Measurements from ENCODE around the gene CNTNAP2. TPM values are rescaled to one million over a fixed set of nuclear protein-coding genes. Genes with fewer than 3 reads are reported as not detected.

The CNTNAP2 gene
- total RNA-seq, 1 donor from 2014 or later, result 2.8 TPM

DNA sequence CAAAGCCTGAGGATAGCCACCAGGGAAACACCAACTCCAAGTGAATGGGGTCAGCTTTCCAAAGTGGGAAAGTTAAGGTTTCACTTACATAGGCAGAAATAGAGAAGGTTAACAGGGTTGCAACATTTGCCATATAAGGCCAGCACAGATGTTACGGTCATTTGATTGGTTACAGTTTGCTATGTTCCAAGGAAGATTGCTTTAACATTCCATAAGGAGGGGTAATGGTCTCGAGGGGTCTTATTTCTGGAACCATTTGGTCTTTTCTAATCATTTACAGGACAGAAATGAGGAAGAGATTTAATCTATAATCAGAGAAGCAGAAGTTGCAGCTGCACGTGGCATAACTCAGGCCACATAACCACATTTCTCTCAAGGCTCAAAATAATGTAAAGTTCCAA lies 1794.6 kb downstream of the CNTNAP2 start:
- no peak for DNase-seq (ENCODE audit: low read depth in 2 of 2)

GRCh38 chr7:147912291-147912690 lies 1795.7 kb downstream of the CNTNAP2 start:
- DNase-seq (ENCODE audit: low read depth in 2 of 2), result no peak

- DNase-seq (ENCODE audit: low read depth in 2 of 2), result no peak
Observed at GRCh38 chr7:147912946-147913638, 1796.5 kb downstream of the CNTNAP2 start.

DNA sequence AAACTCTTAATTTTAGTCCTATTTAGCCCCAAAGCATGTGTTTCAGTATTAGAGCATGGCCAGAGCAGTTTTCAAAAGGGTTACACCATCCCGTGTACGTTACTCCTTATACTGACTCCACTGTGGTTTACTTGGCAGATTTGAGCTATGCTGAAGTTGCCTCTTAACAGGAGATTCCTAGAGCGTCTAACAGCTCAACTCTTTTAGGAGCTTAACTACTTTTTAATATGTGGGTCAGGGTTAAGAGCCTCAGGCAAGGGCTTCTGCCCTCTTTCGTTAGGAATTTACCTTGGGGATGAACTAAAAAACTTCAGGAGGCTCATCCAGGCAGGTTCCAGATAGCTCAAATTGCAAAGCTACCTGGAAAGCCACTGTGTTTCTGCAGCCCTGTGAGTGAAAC lies 1799.2 kb downstream of the CNTNAP2 start:
- no peak for DNase-seq (ENCODE audit: low read depth in 2 of 2)

DNA sequence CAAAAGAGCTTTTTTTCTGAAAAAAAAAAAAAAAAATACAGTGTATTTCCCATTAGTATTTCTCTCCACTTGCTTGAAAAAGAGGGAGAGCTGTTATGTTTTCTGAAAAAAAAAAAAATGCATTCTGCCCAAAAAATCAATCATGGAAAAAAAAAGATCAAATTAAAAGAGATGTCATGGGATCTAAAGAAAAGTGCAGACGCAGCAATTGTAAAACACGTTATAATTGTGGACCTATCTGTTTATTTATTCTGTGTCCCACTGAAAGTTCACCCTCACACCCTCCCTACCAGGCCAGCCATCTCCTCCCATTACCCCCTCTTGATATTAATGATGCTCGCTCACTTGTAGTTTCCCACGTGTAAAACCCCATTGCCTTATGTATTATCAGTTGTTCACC lies 1800.0 kb downstream of the CNTNAP2 start:
- DNase-seq (ENCODE audit: low read depth in 2 of 2), result no peak

DNA sequence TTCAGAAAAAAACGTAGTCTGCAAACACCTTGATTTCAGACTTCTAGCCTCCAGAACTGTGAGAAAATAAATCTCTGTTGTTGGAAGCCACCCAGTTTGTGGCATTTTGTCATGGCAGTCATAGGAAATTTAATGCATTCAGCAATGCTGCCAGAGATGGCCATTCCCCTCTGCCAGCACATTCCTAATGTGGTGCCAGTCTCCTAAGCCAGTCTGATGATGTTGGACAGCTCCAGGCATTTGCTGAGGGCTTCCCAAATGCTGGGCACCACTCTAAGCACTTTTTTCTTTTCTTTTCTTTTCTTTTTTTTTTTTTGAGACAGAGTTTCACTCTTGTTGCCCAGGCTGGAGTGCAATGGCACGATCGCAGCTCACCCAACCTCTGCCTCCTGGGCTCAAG lies 1807.2 kb downstream of the CNTNAP2 start:
- no peak for DNase-seq (ENCODE audit: low read depth in 2 of 2)

DNA sequence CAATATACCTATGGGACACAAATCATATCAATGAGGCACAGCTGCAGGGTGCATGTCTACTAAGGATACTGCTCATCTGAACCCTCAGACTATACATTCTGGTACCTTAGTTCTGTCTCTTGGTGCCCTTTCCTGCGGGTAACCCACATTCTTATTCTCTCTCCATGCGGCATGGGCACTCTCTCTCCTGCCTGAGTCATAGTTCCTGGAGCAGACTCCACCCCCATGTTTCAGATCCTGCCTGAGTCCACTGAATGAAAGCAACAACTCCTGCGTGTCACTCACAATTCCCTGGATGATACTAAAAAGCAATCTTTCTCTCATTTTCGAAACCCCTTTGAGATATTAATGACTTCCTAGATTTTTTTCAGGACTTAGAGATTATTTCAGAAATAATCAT lies 1820.8 kb downstream of the CNTNAP2 start:
- no peak for DNase-seq (ENCODE audit: low read depth in 2 of 2)

DNA sequence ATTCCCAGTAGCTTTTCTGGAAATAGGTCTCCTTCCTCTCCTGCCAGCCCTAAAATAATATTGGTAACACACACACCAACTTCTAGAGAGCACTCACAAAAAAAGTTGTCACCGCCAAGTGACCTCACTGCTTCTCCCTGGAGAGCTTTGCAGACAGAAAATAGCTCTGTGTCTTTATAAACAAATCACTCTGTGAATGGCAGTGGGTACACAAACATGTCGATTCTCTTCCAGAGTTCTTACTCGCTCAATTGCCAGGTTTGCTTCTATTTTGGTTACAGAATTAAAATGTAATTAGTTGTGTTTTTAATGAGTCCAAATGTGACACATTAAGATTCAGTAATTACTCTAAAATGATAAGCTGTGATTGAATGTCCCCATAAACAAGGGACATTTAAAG lies 1824.8 kb downstream of the CNTNAP2 start:
- DNase-seq (ENCODE audit: low read depth in 2 of 2), result no peak

DNA sequence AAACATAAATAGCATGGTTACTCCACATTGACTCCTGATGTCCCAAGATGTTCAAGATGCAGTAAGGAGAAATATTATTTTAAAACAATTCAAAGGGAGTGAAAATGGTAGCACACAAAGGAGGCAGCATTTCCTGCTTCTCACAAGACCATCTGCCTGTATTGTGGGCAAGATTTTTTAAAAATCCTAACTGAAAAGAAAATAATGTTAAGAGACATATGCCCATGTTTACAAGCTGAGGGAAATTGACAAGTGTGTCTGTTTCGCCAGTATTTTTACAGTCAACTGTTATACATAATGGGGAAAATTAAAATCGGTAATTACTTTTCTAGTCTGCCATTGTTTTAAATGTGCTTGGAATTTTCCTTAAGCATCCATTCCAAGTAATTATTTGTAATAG lies 1827.7 kb downstream of the CNTNAP2 start:
- DNase-seq (ENCODE audit: low read depth in 2 of 2), result no peak

DNA sequence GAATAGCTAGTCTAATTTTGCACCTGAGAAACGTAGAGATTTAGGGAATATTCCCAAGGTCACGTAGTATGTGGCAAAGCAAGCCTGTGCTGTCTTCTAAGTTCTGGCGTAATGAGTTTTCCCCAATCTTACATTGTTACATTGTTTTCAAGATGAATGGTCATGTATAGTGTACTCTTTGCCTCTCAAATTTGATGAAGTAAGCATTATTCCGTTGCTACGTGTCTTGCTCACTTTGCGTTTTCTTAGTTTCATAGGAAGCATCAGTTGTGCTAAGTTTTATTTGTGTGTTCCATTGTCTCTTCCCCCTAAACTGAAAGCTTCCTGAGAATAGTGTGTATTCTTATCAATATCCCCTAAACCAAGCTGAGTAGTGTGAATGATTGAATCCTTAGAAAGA lies 1836.3 kb downstream of the CNTNAP2 start:
- no peak for DNase-seq (ENCODE audit: low read depth in 2 of 2)

DNA sequence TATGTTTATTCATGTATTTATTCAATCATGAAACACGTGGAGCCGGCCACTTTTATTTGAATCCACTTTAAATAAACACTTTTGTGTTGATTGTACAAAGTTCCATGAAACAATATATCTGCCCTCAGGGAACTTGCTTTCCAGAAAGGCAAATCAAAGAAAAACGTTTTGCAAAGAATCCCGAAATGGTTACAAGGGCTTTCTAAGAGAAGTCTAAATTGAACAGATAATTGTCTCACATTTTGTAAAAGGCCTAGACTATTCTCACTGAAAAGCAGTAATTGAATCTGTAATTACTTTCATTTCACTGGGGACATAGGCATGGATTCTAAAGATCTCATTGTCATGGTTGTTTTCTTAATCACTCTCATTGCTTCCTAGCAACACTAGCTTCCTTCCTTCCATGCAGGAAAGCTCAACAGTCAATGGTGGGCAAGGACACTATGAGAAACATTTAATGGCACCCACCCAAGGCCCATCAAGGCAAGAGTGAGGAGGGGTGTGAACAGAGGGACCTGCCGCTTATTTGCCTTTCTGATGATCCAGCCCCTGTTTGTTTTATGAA lies 1851.5 kb downstream of the CNTNAP2 start:
- DNase-seq (ENCODE audit: low read depth in 2 of 2), result no peak

GRCh38 chr7:147971606-147972110 lies 1855.1 kb downstream of the CNTNAP2 start:
- DNase-seq (ENCODE audit: low read depth in 2 of 2), result no peak

- no peak for DNase-seq (ENCODE audit: low read depth in 2 of 2)
Observed at GRCh38 chr7:147978201-147978600, 1861.6 kb downstream of the CNTNAP2 start.

- no peak for DNase-seq (ENCODE audit: low read depth in 2 of 2)
Observed at GRCh38 chr7:147978651-147979050, 1862.0 kb downstream of the CNTNAP2 start.

GRCh38 chr7:147980826-147981813 lies 1864.5 kb downstream of the CNTNAP2 start:
- no peak for DNase-seq (ENCODE audit: low read depth in 2 of 2)

DNA sequence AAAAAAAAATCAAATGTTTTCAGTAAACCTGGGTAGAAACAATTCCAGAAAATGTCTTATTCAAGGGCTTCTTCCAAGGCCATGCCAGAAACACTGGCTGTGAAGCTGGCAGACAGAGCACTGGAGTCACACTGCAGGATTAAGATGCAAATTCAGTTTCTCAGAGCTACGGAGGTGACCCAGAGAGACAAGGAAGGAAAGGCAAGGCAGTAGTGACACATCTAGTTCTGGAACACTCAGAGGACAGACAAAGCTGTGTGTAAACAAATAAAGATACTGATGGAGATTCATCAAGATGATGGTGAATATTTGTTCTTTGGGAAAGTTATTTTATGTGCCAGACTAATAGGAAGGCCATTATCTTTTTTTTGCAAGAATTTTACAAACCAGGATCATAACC lies 1865.7 kb downstream of the CNTNAP2 start:
- DNase-seq (ENCODE audit: low read depth in 2 of 2), result no peak

DNA sequence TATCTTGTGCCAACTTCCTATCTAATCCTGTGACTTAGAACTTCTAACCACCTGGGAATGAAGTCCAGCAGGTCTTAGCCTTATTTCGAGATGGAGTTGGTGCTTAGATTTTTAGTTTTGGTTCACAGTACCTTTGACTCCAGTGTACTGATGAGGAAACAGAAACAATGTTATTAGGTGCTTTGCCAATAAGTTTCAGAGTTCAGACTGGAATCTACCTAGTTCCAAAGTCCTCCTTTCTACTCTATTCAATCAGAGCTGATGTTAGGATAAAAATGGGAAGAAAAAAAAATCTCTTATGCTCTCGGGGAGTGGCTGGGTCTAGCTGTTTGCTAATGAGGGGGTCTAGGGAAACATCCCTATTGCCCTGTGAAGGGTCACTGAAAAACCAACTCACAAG lies 1867.7 kb downstream of the CNTNAP2 start:
- no peak for DNase-seq (ENCODE audit: low read depth in 2 of 2)

DNA sequence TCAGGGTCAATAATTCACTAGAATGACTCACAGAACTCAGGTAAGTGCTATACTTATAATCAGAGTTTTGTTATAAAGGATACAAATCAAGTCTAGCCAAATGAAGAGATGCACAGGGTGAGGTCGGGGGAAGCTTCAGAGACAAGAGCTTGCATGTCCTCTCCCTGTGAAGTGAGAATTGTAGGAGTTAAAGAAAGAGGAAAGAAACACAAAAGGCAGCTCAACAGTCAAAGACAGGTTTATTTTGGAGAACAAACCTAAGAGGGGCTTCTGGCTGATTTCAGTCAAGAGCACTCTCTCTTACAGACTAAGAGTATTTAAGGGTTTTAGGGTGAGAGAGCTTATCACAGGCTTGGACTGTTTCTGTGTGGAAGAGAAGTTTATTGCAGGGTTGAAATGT lies 1873.5 kb downstream of the CNTNAP2 start:
- no peak for DNase-seq (ENCODE audit: low read depth in 2 of 2)

- no peak for DNase-seq (ENCODE audit: low read depth in 2 of 2)
Observed at GRCh38 chr7:147990942-147991341, 1874.3 kb downstream of the CNTNAP2 start.

- DNase-seq (ENCODE audit: low read depth in 2 of 2), result no peak
Observed at GRCh38 chr7:147992698-147993097, 1876.1 kb downstream of the CNTNAP2 start.

DNA sequence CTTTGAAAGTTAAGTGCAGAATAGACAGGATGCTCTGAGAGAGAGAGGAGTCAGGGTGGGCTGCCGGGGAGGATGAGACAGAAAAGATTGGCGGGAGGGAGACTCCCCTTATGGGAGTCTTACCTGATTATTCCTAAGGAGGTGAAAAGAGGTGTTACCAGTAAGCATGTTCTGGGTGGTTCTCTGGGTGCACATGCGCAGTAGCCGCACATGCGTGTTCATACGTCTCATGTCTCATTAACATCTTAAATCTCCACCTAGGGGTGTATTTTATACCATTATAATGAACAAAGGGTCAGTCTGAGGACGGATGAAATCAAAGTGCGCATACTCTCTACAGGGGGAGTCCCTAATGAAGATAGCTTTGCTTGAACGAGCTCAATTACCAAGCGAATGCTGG lies 1881.0 kb downstream of the CNTNAP2 start:
- DNase-seq (ENCODE audit: low read depth in 2 of 2), result no peak

- DNase-seq (ENCODE audit: low read depth in 2 of 2), result no peak
Observed at GRCh38 chr7:147999962-148000361, 1883.4 kb downstream of the CNTNAP2 start.
